ENCODE results near the gene CLDN2.
"Not testable (repeated sequence)": the region's sequence is repeated elsewhere in the genome, so short reads cannot be mapped to it uniquely, and the experiment has no call there.

Gene CLDN2, protein sequence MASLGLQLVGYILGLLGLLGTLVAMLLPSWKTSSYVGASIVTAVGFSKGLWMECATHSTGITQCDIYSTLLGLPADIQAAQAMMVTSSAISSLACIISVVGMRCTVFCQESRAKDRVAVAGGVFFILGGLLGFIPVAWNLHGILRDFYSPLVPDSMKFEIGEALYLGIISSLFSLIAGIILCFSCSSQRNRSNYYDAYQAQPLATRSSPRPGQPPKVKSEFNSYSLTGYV

GRCh38 chrX:106919932-106920452 is at the start of gene CLDN2:
Gene CLDN2 (plus strand): TSS chrX:106920402. CDS start chrX:106928229, 7,827 bp downstream.
- H3K4me3 Mint-ChIP-seq = no peak within 1 kb of the TSS
- H3K9me3 Mint-ChIP-seq (ENCODE audit: low read depth) = no peaks in the 10 kb centered on the region
- H3K27ac Mint-ChIP-seq = no peak within 1 kb of the TSS
- no peaks in the 10 kb centered on the region for H3K36me3 Mint-ChIP-seq
- no peaks in the 10 kb centered on the region for H3K27me3 Mint-ChIP-seq
- peaks cover 20% of the 10 kb centered on the region for H3K4me1 Mint-ChIP-seq (ENCODE audit: low read depth)

DNA sequence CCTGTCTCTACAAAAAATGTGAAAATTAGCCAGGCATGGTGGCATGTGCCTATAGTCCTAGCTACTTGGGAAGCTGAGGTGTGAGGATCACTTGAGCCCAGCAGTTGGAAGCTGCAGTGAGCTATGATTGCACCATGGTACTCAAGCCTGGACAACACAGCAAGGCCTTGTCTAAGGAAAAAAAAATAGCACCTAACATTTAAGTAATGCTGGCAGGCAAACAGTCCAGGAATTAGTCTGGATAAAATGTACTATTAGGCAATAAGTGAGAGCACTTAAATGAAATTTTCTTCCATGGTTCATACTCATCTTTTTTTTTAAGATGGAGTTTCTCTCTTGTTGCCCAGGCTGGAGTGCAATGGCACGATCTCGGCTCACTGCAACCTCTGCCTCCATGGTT is 47.4 kb upstream of the CLDN2 start:
- H3K9me3 Mint-ChIP-seq (ENCODE audit: low read depth); H3K27me3 Mint-ChIP-seq; H3K4me1 Mint-ChIP-seq (ENCODE audit: low read depth); H3K4me3 Mint-ChIP-seq; H3K36me3 Mint-ChIP-seq; H3K27ac Mint-ChIP-seq: not testable (repeated sequence)

- no peak overlapping the region for H3K4me3 Mint-ChIP-seq
- H3K27ac Mint-ChIP-seq = no peak overlapping the region
- no peaks in the 10 kb centered on the region for H3K36me3 Mint-ChIP-seq
- H3K9me3 Mint-ChIP-seq (ENCODE audit: low read depth) = no peaks in the 10 kb centered on the region
- no peaks in the 10 kb centered on the region for H3K4me1 Mint-ChIP-seq (ENCODE audit: low read depth)
- peaks cover 1% of the 10 kb centered on the region for H3K27me3 Mint-ChIP-seq
Observed at GRCh38 chrX:106874075-106874474, 46.1 kb upstream of the CLDN2 start.

- Mint-ChIP-seq H3K27me3 (peaks cover 3% of the 10 kb centered on the region), H3K9me3 (ENCODE audit: low read depth) (no peaks in the 10 kb centered on the region), H3K4me3 (no peak overlapping the region), H3K4me1 (ENCODE audit: low read depth) (no peaks in the 10 kb centered on the region), H3K36me3 (no peaks in the 10 kb centered on the region), H3K27ac (no peak overlapping the region)
Observed at GRCh38 chrX:106875151-106875550, 45.1 kb upstream of the CLDN2 start.

GRCh38 chrX:106889468-106889867 is 30.7 kb upstream of the CLDN2 start:
- Mint-ChIP-seq H3K27me3 (peaks cover 3% of the 10 kb centered on the region), H3K4me3 (no peak overlapping the region), H3K4me1 (ENCODE audit: low read depth) (no peaks in the 10 kb centered on the region), H3K9me3 (ENCODE audit: low read depth) (no peaks in the 10 kb centered on the region), H3K36me3 (no peaks in the 10 kb centered on the region), H3K27ac (no peak overlapping the region)

GRCh38 chrX:106891762-106892460 is 28.3 kb upstream of the CLDN2 start:
- Mint-ChIP-seq H3K9me3 (ENCODE audit: low read depth) (no peaks in the 10 kb centered on the region), H3K27me3 (peaks cover 3% of the 10 kb centered on the region), H3K36me3 (no peaks in the 10 kb centered on the region), H3K4me3 (no peak overlapping the region), H3K4me1 (ENCODE audit: low read depth) (no peaks in the 10 kb centered on the region), H3K27ac (no peak overlapping the region)

DNA sequence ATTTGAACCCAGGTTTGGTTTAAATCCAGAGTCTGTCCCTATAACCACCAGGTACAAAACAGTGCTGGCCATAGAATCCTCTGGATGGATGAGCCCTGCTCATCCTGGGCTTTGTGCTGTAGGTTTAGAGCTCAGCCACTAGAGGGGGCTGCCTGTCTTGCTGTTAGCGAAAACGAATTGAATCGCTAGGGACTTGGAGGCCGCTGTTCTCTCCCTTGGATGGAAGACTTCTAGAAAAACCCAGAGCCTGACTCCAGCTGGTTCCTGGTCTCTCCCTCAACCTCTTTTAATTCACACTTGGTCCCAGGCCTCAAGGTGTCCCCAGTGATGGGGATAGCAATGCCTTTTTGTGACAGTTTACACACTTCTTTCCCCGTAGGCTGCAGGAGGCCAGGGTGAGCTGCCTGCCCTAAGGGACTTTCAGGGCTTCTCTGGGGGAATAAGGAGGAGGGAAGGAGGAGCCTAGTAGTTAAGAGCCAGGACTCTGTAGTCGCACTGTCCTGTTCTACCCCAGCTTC is 25.8 kb upstream of the CLDN2 start:
- no peak overlapping the region for H3K27ac Mint-ChIP-seq
- no peaks in the 10 kb centered on the region for H3K4me1 Mint-ChIP-seq (ENCODE audit: low read depth)
- no peak overlapping the region for H3K4me3 Mint-ChIP-seq
- peaks cover 2% of the 10 kb centered on the region for H3K27me3 Mint-ChIP-seq
- H3K36me3 Mint-ChIP-seq = no peaks in the 10 kb centered on the region
- no peaks in the 10 kb centered on the region for H3K9me3 Mint-ChIP-seq (ENCODE audit: low read depth)

DNA sequence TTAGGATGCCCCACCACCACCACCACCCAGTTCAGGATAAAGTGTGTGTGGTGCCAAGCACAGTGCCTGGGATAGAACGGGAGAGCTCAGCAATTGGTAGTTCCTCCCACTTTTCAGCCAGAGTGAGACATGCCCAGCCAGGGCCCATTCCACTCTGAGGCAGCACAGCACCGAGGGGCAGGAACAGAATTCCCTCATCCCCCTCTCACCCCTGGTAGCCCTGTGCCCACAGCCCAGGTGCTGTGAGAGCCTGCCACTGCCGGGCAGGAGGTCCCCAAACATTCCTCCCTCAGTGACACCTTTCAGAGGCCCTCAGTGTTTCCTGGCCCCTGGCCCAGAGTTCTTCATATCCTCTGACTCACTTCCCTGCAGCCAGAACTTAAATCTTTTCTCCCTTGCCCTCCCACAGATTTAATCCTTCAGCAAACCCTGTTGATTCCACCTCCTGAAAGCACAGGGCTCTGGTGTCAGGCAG is 25.2 kb upstream of the CLDN2 start:
- Mint-ChIP-seq H3K27ac (no peak overlapping the region), H3K27me3 (peaks cover 2% of the 10 kb centered on the region), H3K4me3 (no peak overlapping the region), H3K4me1 (ENCODE audit: low read depth) (no peaks in the 10 kb centered on the region), H3K9me3 (ENCODE audit: low read depth) (no peaks in the 10 kb centered on the region), H3K36me3 (no peaks in the 10 kb centered on the region)

DNA sequence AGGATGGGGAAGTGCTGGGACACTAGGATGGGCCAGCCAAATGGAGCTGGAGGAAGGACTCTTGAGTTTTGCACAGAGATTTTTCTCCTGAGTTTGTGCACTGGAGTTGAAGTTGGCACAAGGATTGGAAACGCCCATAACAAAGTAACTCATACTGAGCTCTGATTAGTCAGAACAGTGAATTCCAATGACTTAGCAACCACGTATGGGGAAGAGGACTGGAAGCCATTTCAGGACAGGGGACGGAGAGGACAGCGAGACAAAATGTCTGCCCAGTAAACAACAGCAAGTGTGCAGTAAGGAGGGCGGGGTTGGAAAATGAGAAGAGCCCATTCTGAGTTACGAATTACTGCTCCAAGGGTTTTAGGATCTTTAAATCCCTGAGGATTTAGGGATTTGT is 22.9 kb upstream of the CLDN2 start:
- H3K36me3 Mint-ChIP-seq = no peaks in the 10 kb centered on the region
- peaks cover 2% of the 10 kb centered on the region for H3K27me3 Mint-ChIP-seq
- no peak overlapping the region for H3K4me3 Mint-ChIP-seq
- H3K9me3 Mint-ChIP-seq (ENCODE audit: low read depth) = no peaks in the 10 kb centered on the region
- H3K27ac Mint-ChIP-seq = no peak overlapping the region
- H3K4me1 Mint-ChIP-seq (ENCODE audit: low read depth) = no peaks in the 10 kb centered on the region

DNA sequence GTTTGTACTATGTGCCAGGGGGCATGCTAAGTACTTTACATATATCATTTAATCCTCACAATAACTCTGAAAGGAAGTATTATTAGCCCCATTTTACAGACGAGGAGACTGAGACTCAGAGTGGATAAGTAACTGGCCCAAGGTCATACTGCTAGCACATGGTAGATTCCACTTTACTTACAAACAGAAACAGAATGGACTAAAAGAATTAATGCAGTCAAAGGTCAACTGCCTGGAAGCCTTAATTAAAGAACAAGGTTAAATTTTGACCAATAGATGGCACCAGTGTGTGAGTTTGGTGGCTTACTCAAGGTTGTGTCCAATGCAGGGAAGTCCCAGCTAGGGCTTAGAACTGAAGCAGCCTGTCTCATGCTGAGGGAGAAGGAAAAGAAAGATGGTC is 21.7 kb upstream of the CLDN2 start:
- Mint-ChIP-seq H3K4me1 (ENCODE audit: low read depth) (no peaks in the 10 kb centered on the region), H3K27me3 (peaks cover 2% of the 10 kb centered on the region), H3K27ac (no peak overlapping the region), H3K36me3 (no peaks in the 10 kb centered on the region), H3K4me3 (no peak overlapping the region), H3K9me3 (ENCODE audit: low read depth) (no peaks in the 10 kb centered on the region)

DNA sequence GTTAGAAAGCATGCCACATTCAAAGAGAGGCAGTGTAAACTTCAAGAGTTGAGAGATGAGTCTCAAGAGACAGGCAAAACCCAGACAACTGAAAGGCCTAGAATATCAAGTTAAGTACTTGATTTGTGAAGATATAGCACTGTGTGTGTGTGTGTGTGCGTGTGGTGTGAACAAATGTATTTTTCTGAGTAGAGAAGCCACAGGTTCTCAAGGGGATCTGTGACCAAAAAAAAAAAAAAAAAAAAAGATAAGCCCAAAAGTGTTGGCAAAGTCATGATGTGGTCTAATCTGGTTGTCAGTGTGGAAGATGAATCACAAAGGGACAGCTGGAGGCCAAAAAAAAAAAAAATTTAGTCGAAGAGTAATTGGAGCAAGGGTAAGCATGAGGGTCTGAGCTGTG is 20.9 kb upstream of the CLDN2 start:
- Mint-ChIP-seq H3K4me1 (ENCODE audit: low read depth) (no peaks in the 10 kb centered on the region), H3K4me3 (no peak overlapping the region), H3K36me3 (no peaks in the 10 kb centered on the region), H3K27me3 (no peaks in the 10 kb centered on the region), H3K27ac (no peak overlapping the region), H3K9me3 (ENCODE audit: low read depth) (no peaks in the 10 kb centered on the region)

DNA sequence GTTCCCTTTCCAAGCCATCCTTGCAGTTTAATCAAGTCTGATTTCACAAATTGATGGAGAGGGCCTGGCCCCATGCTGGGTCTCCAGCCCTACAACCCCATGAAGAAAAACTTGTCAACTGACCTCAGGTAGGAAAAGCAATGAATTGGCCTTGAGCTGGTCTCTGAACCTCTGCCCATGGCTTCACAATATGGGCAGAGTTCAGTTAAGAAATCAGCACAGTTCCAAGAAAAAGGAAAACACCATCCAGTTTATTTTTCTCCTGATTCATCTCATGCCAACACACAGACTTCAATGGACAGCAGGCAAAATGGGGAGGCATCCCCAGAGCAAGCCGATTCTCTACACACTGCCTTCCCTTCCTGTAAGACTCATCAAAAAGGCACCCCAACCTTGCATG is 20.4 kb upstream of the CLDN2 start:
- Mint-ChIP-seq H3K9me3 (ENCODE audit: low read depth) (no peaks in the 10 kb centered on the region), H3K27ac (no peak overlapping the region), H3K36me3 (no peaks in the 10 kb centered on the region), H3K4me3 (no peak overlapping the region), H3K4me1 (ENCODE audit: low read depth) (no peaks in the 10 kb centered on the region), H3K27me3 (no peaks in the 10 kb centered on the region)

GRCh38 chrX:106901341-106901740 is 18.9 kb upstream of the CLDN2 start:
- Mint-ChIP-seq H3K27ac (no peak overlapping the region), H3K9me3 (ENCODE audit: low read depth) (no peaks in the 10 kb centered on the region), H3K4me3 (no peak overlapping the region), H3K27me3 (no peaks in the 10 kb centered on the region), H3K4me1 (ENCODE audit: low read depth) (no peaks in the 10 kb centered on the region), H3K36me3 (no peaks in the 10 kb centered on the region)

- Mint-ChIP-seq H3K27ac (no peak overlapping the region), H3K27me3 (no peaks in the 10 kb centered on the region), H3K4me3 (no peak overlapping the region), H3K4me1 (ENCODE audit: low read depth) (no peaks in the 10 kb centered on the region), H3K9me3 (ENCODE audit: low read depth) (no peaks in the 10 kb centered on the region), H3K36me3 (no peaks in the 10 kb centered on the region)
Observed at GRCh38 chrX:106901781-106902219, 18.4 kb upstream of the CLDN2 start.

GRCh38 chrX:106902684-106903083 is 17.5 kb upstream of the CLDN2 start:
- Mint-ChIP-seq H3K27ac (no peak overlapping the region), H3K36me3 (no peaks in the 10 kb centered on the region)

More at GRCh38 chrX:106902684-106903083, 17.5 kb upstream of the CLDN2 start:
- Mint-ChIP-seq H3K9me3 (ENCODE audit: low read depth) (no peaks in the 10 kb centered on the region), H3K27me3 (no peaks in the 10 kb centered on the region), H3K4me1 (ENCODE audit: low read depth) (no peaks in the 10 kb centered on the region), H3K4me3 (no peak overlapping the region)

All from activated naive CD8-positive, alpha-beta T cell (primary cell).